NCI-H1092 treated with DMSO at 0.1 percent for 48 hours (cell line): ENCODE measurements around the gene CCDC158.
"Not testable (repeated sequence)": the region's sequence is repeated elsewhere in the genome, so short reads cannot be mapped to it uniquely, and the experiment has no call there.

ENCODE experiments used
- DNase-seq: peaks from one replicate; lab custom pipeline; 2025; lab: John Stamatoyannopoulos, UW

CCDC158 gene

GRCh38 chr4:76309939-76310550, 110.9 kb downstream of the CCDC158 start:
- DNase-seq, result no peak

- DNase-seq, result no peak
Measured at GRCh38 chr4:76308548-76308947, 112.4 kb downstream of the CCDC158 start.

DNA sequence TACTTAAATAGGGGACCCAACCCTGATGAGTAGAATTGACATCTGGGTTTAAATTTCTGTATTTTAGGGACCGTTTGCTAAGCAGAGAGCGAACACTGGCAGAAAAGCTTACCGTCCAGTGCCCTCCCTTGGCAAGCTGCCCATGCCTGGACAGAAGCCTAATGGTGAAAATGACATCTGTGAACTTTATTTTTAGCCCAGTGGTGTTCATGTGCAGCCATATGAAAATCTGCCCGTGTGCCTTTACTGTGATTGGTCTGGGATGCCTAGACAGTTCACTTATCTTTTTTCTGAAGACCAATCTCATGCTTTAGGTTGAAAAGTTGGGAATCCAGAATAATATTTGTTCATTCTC, 113.3 kb downstream of the CCDC158 start:
- DNase-seq, result no peak

GRCh38 chr4:76306882-76307659, 113.9 kb downstream of the CCDC158 start:
- DNase-seq, result peak; percentile 43

- DNase-seq, result peak; percentile 45
Measured at GRCh38 chr4:76305971-76306881, 114.7 kb downstream of the CCDC158 start, which contains the start of gene STBD1. TSS of gene STBD1 (plus strand) at chr4:76306733. CDS start at chr4:76306770, 37 bp downstream.

DNA sequence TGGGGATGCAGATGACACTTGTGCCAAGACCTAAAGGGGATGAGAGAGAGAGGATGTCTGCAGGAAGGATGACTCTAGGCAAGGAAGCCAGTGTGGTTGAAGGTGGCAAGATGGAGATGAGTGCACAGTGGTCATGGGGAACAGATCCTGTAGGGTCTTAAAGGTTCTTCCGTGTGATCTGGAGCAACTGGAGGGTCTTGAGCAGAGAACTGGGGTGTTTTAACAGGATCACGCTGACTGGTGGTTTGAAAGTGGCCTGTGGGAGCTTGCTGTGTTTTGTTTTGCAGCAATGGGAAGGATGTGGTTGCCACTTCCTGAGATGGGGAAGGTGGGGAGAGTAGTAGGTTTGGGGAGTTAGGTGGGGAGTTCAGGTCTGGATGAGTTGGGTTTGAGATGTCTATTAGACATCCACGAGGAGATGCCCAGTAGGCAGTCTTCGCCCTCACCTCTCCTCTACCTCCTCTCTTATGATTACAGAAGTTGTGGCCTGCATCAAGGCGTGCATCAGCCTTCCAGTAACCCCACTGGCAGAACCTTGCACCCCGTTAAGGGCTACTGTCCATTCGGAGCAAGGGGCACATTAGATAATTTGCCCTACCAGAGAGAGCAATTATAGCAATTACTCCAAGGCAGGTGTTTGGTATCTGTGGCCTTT, 115.8 kb downstream of the CCDC158 start:
- no peak for DNase-seq

DNA sequence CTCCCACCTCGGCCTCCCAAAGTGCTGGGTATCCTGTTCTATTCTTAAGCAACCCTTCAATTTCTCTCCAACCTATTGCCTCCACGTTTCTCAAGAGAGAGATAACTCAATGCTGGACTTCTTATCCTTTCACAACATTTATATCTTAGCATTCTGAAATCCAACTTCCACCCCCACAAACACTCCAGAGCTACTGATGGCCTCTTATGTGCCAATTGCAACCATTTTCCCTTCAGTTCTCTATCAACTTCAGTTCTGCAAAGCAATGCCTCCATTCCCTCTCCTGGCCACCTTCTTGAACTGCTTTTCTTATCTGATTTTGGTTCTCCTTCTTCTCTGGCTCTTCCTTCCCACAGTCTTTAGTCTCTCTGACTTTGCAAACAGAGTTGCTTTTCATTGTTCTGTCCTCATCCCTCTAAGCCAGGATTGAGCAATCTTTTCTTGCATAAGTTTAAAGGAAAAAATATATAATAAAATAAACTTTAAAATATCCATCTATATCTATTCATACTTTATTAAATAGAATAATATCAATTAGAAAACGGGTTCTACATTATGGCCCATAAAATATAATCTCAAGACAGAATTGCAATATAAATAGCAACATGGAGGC, 118.0 kb downstream of the CCDC158 start:
- no peak for DNase-seq

GRCh38 chr4:76301775-76302162, 119.2 kb downstream of the CCDC158 start:
- no peak for DNase-seq

DNA sequence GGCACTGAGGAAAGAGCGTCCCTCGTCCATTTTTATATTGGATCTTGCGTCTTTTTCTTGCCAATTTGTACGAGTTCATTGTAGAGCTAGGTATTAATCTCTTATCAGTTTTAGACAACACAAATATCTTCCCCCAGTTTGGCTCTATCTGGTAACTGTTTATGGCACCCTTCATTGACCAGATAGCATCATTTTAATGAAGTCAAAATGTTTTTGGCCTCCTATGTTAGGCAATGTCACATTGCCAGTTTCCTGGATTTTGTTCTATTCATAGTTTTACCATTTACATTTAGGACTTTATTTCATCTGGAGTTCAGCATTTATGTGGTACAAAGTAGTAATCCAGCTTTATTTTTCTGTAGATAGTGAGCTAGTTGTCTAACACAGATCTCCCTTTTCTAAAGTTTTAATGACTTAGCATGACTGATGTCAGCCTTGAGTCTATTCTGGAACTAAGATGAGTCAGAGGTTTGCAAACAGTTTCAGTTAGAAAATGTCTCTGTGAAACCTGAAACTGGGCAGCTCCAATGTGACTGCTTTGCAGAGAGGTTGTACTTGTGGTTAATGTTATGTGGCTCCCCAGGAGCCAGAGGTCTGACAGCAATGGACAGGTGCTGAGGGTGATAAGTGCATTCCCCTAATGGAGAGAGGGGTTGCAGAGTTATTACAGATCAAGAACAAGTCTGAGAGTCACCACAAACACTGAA, 119.7 kb downstream of the CCDC158 start:
- no peak for DNase-seq

- DNase-seq, result no peak
Measured at GRCh38 chr4:76300012-76300411, 120.9 kb downstream of the CCDC158 start.

DNA sequence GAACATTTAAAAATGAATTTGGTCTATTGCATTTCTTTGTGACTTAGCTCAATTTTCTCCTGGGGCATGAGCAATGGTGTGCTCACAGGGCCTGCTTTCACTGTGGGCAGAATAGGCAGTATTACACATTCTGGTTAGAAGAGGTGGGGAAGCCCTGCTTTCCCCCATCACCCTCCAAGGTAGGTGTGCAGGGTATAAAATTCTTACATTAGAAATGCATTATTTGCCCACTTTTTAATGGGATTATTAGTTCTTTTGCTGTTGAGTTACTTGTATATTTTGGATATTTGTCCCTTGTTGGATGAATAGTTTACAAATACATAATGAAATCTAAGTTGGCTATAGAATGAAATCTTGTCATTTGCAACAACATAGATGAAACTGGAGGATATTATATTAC, 122.7 kb downstream of the CCDC158 start:
- DNase-seq, result no peak

DNA sequence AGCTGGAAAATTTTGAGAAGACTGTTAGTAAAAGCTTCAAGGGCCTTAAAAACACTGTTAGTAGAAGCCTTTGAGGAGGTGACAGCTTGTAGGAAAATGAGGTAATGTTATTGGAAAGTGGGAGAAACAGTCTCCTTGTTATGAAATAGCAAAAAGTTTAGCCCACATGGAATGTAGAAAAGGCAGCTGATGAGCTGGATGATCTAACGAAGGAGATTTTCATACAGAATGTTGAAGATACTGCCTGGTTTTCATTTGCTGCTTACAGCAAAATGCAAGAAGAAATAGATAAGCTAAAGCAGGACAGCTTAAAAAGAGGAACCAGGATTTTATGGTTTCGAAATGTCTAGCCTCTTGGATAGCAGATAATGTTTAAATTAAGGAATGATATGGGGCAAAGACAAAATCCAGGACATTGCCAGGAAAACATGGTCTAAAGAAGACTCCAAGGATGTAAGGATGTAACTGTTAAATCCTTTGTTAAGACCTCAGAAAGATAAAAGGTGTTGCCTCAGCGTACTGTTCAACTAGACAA, 124.6 kb downstream of the CCDC158 start:
- no peak for DNase-seq

- DNase-seq, result no peak
Measured at GRCh38 chr4:76293772-76294171, 127.2 kb downstream of the CCDC158 start.

- no peak for DNase-seq
Measured at GRCh38 chr4:76292730-76293129, 128.2 kb downstream of the CCDC158 start.

GRCh38 chr4:76287811-76288210, 133.1 kb downstream of the CCDC158 start:
- not testable (repeated sequence) for DNase-seq

DNA sequence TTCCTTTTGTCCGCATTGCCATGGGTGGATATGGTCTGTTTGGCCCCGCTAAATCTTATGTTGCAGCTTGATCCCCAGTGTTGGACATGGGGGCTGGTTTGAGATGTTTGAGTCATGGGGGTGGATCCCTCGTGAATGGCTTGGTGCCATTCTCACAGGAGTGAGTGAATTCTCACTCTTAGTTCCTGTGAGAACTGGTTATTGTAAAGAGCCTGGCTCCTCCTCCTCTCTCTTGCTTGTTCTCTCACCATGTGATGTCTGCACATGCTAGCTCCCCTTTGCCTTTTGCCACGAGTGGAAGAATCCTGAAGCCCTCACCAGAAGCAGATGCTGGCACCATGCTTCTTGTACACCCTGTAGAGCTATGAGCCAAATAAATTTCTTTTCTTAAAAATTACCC, 137.0 kb downstream of the CCDC158 start:
- DNase-seq, result no peak

DNA sequence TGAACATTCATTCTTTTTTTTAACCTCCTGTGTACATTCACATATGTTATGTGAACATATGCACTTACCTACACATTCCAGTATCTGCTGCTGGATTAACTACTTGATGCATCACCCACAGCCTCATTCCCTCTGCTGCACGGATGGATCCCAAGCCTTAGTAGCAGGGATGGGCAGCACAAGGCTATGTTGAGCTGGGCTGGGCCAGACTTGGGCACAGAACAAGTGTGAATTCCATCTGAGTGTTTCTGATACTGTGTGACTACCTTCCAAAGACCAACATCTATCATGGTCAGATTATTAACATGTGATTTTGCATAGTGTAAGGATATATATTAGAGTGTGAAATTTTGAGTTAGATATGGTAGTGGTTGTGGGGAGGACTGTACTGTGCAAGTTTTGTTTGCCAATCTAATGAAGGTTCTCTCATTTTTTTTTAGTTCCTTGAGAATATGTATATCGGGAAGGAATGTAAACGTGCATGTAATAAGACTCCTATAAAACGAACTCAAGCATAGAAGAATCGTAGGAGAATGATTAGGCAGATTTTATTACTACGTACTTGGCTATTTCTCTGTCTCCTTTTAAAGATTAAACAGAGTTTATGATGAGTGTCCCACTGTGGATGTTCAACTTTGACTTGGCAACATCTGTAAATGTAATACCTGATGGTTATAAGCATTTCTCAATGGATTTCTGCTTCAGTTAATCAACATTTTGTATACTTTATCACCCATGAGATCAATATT, 137.8 kb downstream of the CCDC158 start:
- DNase-seq, result no peak

DNA sequence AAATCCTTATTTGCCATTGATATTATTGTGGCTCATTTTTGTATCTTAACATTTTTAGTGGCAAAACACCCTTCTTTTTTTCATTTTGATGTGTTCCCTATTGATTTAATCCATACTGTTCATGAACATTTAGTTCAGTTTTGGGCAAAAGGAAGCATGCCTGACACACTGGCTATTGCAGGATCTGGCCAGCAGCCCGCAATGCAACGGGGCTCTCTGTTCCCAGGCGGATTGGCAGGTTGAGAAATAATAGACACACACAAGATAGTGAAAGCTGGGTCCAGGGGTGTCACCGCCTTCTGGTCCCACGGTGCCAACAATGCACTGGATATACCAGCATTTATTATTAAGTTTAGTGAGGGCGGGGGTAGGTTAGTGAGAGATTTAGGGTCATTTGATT, 139.3 kb downstream of the CCDC158 start:
- not testable (repeated sequence) for DNase-seq

DNA sequence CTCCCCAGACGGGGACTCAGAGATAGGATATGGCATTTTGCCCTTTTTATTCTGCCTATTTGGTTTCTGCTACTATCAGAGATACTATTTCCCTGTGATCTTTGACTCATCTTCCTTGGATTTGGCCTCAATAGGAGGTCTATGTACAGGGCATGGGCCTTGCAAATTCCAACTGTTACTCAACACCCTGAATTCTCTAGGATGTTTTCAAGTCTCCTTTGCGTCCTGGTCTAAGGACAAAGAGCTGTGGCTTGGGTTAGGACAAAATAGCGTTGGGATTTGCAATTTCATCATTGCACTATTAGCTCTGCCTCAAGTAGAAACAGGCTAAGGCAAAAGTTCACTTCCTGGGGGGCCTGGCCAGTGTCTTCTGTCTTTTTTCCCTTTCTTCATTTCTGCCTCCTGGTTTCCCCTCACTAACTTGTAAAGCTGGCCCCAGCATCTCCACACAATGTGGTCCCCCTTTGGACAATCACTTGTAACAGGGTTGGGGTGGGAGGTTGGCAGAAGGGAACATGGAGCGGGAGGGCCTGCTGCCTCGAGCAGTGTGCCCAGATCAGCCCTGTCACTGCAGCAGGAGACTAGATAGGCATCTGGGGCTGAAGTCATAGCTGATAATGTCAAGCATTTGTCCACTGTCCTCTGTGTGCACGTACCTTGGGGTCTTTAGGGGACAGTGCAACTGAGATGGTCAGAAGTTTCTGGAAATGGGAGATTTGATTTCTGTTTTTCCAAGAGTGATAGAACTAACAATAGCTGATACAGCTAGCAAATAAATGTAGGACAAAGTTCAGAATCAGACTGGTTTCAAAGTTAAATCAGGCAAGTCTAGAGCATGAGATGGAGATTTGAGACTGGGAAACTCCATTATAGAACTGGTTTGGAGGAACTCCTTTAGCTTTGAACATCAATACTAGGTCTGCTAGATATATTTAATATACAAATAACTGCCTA, 140.2 kb downstream of the CCDC158 start:
- no peak for DNase-seq
